Measurements from ENCODE around the gene CLSTN3. TPM values are rescaled to one million over a fixed set of nuclear protein-coding genes. Genes with fewer than 3 reads are reported as not detected.

The CLSTN3 gene
- total RNA-seq, 1 donor from 2014 or later = 43.8 TPM

DNA sequence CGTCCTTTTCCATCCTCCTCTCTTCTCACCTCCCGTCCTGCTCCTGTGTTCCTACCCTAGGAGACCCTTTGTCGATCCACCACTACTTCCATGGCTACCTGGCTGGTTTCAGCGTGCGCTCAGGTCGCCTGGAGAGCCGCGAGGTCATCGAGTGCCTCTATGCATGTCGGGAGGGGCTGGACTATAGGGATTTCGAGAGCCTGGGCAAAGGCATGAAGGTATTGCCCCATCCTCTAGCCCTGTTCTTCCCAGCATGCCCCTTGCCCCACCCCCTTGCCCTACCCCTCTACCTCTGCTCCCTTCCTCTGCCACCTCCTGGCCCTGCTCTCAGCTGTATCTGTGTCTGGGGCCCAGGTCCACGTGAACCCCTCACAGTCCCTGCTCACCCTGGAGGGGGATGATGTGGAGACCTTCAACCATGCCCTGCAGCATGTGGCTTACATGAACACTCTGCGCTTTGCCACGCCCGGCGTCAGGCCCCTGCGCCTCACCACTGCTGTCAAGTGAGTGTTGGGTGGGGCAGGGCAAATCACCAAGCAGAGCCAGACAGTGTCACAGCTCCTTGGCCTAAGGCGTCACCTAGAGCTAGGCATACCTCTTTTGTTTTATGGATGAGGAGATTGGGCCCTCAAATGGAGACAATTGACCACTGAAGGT, 12.8 kb downstream of the CLSTN3 start:
- DNase-seq (ENCODE audit: low spot score) (no peak), ATAC-seq (peak; percentile 3)
- intact Hi-C loops (cut with DNase I) = no loop called here

DNA sequence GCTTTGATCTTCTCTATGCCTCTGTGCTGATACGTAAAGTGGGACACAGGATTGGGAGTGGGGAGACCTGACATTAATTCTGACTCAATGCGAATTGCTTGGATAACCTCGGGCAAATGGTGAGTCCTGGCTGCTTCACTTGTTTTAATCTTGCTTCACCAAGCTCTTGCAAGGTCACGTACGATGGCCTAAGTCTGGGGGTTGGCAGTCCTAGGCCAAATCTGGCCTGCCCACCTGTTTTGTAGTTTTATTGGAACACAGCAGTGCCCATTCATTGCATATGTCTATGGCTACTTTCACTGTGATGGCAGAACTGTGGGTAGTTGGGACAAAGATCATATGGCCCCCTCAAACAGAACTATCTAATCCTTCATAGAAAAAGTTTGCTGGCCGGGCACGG, 13.4 kb downstream of the CLSTN3 start:
- intact Hi-C loops (cut with DNase I) = no loop called here
- no peak for DNase-seq (ENCODE audit: low spot score)
- no peak for ATAC-seq

DNA sequence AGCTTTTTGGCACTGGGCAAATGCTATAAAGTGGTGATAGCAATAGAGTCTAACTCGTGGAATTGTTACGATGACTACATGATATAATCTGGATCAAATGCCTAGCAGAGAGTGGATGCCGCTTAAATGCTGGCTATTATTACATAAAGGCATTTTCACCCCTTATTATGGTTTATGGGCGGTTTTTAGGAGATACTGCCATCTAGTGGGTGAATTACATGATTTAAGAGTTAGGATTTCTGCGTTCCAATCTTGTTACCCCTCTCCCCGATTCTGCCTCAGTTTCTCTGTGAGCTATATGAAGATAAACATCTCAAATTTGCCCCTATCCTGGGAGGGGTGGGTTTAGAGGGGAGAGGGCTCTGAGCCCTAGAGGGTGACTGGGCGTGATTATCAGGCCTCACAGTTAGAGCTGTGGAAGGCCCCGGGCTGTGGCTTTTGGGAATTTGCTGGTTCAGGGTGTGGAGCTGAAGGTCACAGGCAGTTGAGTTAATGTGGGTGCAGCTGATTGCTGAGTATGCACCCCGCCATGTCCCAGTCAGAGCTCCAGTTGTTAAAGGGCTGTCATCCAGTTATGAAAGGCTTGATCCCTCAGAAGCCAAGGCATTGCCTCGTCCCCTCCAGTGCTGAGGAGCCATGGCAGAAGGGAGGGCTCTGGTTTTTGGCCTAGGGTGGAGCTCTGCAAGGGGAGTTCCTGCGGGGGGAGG, 14.4 kb downstream of the CLSTN3 start:
- DNase-seq (ENCODE audit: low spot score) (peak; percentile 65), ATAC-seq (peak; percentile 75)
- intact Hi-C loops (cut with DNase I) = no loop called here

GRCh38 chr12:7145671-7146070, 15.5 kb downstream of the CLSTN3 start:
- ATAC-seq (peak; percentile 25), DNase-seq (ENCODE audit: low spot score) (no peak)
- intact Hi-C loops (cut with DNase I) = no loop called here

DNA sequence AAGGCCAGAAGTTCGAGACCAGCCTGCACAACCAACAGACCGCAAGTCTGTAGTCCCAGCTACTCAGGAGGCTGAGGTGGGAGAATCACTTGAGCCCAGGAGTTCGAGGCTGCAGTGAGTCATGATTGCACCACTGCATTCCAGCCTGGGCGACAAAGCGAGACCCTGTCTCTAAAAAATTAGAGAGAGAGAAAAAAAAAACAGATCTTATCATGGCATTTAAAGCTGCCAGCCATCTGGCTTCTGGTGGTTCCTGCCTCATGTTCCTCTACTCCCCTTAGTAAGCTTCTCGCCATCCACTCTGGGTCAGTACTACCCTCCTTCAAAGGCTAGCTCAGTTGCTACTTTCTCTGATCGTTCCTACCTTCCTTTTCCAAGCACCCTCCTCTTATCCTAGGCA, 16.1 kb downstream of the CLSTN3 start:
- intact Hi-C loops (cut with DNase I) = no loop called here
- ATAC-seq = no peak
- DNase-seq (ENCODE audit: low spot score) = no peak

- intact Hi-C loops (cut with DNase I) = no loop called here
- DNase-seq (ENCODE audit: low spot score) (no peak), ATAC-seq (no peak)
These were observed 16.7 kb downstream of the CLSTN3 start for GRCh38 chr12:7146906-7147305.

GRCh38 chr12:7150356-7150755, 20.2 kb downstream of the CLSTN3 start:
- intact Hi-C loops (cut with DNase I) = no loop called here
- no peak for ATAC-seq
- DNase-seq (ENCODE audit: low spot score) = no peak

DNA sequence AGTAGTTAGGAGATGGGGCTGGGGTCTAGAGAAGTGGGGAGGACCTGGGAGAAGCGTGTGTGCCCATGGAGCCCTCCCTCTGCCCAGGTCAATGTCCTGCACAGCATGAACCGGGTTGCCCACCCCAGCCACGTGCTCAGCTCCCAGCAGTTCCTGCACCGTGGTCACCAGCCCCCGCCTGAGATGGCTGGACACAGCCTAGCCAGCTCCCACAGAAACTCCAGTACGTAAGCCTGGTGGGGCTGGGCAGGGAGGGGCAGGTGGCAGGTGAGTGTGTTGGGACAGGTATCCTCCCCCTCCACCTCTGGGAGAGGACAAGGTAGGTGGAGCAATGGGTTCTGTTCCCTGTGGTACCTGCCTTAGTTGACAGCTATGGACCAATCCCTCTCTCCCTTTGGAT, 20.7 kb downstream of the CLSTN3 start:
- ATAC-seq (no peak), DNase-seq (ENCODE audit: low spot score) (no peak)
- intact Hi-C loops (cut with DNase I) = no loop called here

- intact Hi-C loops (cut with DNase I) = no loop called here
- DNase-seq (ENCODE audit: low spot score) (no peak), ATAC-seq (peak; percentile 64)
These were observed 21.4 kb downstream of the CLSTN3 start for GRCh38 chr12:7151532-7151931.

DNA sequence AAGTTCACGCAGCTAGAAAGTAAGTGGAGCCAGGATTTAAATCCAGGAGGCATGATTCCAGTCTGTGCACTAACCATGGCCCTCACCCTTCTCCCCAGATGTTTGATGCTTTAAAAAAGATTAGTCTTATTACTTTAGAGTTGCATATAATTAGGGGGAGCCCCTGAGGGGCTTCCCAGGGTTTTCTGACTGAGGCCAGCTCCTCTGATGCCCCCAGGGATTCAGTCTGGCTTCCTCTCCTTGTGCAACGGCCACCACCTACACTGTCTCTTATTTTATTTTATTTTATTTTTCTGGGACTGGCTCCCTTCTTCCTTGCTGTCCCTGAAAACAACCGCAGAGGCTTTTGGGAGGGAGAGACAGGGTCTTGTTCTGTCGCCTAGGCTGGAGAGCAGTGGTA, 22.6 kb downstream of the CLSTN3 start:
- intact Hi-C loops (cut with DNase I) = no loop called here
- DNase-seq (ENCODE audit: low spot score) (no peak), ATAC-seq (peak; percentile 2)

DNA sequence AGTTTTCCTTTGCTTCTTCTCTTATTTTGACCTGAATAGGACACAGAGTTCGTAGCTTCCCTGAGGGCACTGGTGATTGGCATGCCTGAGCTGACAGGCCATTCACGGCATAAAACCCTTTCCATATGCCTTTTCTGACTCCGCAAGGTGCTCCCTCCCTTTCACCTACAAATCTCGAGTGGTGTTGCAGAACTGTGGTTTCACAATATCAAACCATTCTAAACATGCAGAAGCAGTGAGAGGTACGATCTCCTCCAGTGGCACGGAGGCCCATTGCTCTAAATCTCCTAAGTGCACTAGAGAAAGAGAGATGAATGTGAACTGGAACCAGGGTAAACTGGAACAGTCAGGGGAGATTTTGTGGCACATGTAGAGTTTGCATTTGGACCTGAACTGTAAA, 23.9 kb downstream of the CLSTN3 start:
- intact Hi-C loops (cut with DNase I) = no loop called here
- DNase-seq (ENCODE audit: low spot score) (no peak), ATAC-seq (no peak)

- DNase-seq (ENCODE audit: low spot score) = no peak
- no peak for ATAC-seq
- intact Hi-C loops (cut with DNase I) = no loop called here
These were observed 24.8 kb downstream of the CLSTN3 start for GRCh38 chr12:7154901-7155470.

GRCh38 chr12:7155471-7156034, 25.4 kb downstream of the CLSTN3 start:
- intact Hi-C loops (cut with DNase I) = no loop called here
- DNase-seq (ENCODE audit: low spot score) (no peak), ATAC-seq (peak; percentile 23)

DNA sequence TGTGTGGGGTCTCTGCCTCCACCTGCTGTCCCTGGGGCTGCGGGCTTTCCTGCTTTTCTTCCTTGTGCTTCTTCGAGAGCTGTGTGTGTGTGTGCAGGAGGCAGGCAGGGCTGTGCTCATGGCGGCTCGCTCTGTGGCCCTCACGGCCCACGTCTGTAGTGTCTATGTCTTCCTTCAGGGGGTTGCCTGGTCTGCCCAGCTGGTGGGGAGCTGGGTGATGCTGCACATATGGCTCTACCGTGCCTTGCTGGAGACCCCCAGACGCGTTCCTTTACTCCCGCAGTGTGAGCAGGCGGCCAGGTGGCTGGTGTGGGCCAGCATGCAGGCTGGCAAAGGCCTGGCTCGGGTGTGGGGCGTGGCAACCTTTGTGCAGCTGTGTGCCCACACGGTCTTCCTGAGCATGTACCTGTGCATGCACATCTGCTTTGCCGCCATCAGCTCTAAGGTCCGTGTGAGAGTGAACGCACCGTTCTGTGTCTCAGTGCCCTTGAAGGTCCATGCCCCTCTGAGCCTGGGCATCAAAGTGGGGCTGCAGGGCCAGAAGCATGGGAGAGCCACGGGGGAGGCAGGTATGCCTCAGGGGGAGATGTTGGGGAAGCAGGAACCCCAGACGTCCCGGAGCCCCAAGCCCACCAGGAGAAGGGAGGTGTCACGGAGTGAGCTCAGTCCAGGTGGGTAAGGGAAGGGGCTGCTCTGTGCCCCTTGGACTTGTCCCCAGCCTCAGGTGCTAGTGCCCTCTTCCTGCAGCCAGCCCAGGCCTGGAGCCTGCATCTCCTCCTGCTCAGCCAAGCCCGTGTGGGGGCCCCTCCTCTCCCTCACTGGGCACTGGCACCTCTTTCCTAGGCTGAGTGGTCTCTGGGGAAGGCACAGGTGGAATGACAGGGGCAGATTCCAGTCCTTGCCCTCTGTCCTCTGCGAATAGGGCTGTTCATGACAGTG, 26.4 kb downstream of the CLSTN3 start:
- intact Hi-C loops (cut with DNase I) = no loop called here

DNA sequence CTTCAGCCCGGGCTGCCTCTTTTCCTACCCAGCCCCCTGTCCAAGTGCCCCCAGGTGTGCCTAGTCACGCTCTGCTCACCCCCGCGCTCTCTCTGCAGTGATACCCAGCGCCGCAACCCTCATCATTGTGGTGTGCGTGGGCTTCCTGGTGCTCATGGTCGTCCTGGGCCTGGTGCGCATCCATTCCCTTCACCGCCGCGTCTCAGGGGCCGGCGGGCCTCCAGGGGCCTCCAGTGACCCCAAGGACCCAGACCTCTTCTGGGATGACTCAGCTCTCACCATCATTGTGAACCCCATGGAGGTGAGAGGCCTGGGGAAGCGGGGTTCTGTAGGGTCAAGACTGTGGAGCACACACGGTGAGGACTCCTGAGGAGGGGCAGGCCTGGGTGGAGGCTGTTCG, 27.2 kb downstream of the CLSTN3 start:
- intact Hi-C loops (cut with DNase I) = no loop called here
- DNase-seq (ENCODE audit: low spot score) = no peak
- no peak for ATAC-seq

More for the DNA sequence above, 26.4 kb downstream of the CLSTN3 start:
- DNase-seq (ENCODE audit: low spot score) = no peak
- no peak for ATAC-seq

DNA sequence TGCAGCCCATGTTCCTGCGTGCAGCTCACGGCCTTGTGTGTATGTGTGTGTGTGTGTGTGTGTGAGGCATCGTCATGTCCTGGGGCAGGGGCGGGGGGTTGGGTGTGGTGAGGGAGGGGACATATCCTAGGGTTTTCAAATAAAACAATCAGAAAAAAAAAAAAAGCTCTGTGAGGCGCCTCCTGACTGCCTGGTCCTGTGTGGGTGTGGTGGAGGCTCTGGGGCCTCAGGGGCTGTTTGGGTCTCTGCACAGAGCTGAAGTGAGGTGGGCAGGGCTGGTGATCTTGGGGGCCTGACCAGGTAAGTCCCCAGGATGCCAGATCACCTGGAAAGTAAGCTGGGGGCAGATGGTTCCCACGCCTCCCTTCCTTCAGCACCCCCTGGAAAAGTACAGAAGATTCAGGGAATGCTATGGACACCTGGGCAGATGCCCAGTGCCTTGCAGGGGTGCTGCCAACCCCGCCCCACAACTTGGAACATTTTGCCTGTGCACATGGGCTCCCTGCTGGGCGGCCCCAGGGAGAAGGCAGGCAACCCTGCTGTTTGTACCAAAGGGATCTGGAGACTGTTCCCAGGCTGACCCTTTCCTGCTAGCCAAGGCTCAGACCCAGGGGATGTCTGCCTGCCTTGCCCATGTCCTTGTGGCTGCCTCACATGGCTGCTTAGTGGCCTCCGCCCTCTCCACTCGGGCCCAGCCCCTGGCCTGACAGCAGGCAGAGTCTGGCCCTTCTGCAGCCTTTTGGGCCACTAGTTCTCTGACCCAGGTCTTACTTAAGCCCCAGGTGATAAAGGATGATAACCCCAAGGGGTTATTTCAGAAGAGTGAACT, 28.8 kb downstream of the CLSTN3 start:
- DNase-seq (ENCODE audit: low spot score) (no peak), ATAC-seq (peak; percentile 29)
- intact Hi-C loops (cut with DNase I) = no loop called here

GRCh38 chr12:7160183-7160582, 30.0 kb downstream of the CLSTN3 start:
- ATAC-seq = no peak
- intact Hi-C loops (cut with DNase I) = no loop called here
- DNase-seq (ENCODE audit: low spot score) = no peak

DNA sequence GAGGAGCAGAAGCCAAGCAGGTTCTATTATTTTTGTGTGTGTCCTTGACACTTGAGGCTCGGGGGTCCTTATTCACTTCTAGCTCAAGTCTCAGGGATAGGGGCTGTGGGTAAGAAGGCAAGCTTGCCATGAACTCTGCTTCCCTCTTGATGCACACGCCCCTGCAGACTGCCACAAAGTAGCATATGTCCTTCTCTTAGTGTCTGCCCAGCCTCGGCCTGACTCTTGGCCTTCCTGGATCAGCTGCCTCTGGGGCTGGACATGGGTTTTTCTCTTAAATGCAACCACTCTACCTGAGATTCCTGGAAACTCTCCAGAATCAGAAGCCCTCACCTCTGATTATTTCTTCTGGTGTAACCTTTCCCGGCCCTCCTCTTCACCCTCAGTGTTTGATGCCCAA, 31.2 kb downstream of the CLSTN3 start:
- DNase-seq (ENCODE audit: low spot score) (no peak), ATAC-seq (no peak)

More for the DNA sequence above, 31.2 kb downstream of the CLSTN3 start:
- intact Hi-C loops (cut with DNase I) = no loop called here

All from sciatic nerve (tissue), 2 donors.